HCT116 (cell line): ENCODE measurements around the gene ATOX1.
"Not testable (repeated sequence)": the region's sequence is repeated elsewhere in the genome, so short reads cannot be mapped to it uniquely, and the experiment has no call there.

ENCODE experiments used
- CTCF ChIP-seq, 3 experiments: fragments of 200-600 bp in 1 of 3; sonication (generic) in 1 of 3; IDR thresholded peaks in 2 of 3; conservative IDR thresholded peaks in 1 of 3; 2 replicates each; pipeline ENCODE4 v1.5.1; 2012 to 2017; ENCODE audit warnings: low read depth in 2 of 3, low read length in 2 of 3, antibody characterized with exemption in 1 of 3, borderline replicate concordance in 1 of 3, control low read depth in 1 of 3, mild to moderate bottlenecking in 1 of 3, mixed read lengths in 1 of 3, mixed run types in 1 of 3, moderate library complexity in 1 of 3; ENCODE audit not compliant: insufficient read depth in 1 of 3
- POLR2A ChIP-seq: IDR thresholded peaks from 2 replicates; pipeline ENCODE4 v1.7.0; 2011; ENCODE audit warnings: borderline replicate concordance; ENCODE audit not compliant: insufficient read depth, insufficient read length; ENCODE audit errors: extremely low read depth
- POLR2AphosphoS5 ChIP-seq: IDR thresholded peaks from 2 replicates; pipeline ENCODE4 v1.6.1; 2011; ENCODE audit warnings: mild to moderate bottlenecking, low read depth, low read length, moderate library complexity
- YY1 ChIP-seq: IDR thresholded peaks from 2 replicates; pipeline ENCODE4 v1.6.1; 2011; ENCODE audit warnings: low read length, low read depth, moderate library complexity, mild to moderate bottlenecking; ENCODE audit not compliant: insufficient replicate concordance; ENCODE audit errors: extremely low read depth
- ZBTB33 ChIP-seq: IDR thresholded peaks from 2 replicates; pipeline ENCODE4 v1.6.1; 2011; ENCODE audit warnings: mild to moderate bottlenecking, low read length, moderate library complexity; ENCODE audit not compliant: insufficient replicate concordance; ENCODE audit errors: extremely low read depth

GRCh38 chr5:151783664-151784063 lies 25.2 kb upstream of the ATOX1 start:
- TF ChIP-seq POLR2A; CTCF (IDR thresholded peaks at IDR 0.05 in 2 of 3, conservative IDR thresholded peaks at IDR 0.05 in 1 of 3; ENCODE audit: borderline replicate concordance in 1 of 3, insufficient read depth in 1 of 3, low read depth in 2 of 3, low read length in 2 of 3); YY1; ZBTB33; POLR2AphosphoS5: not testable (repeated sequence)
